ENCODE data around the gene SORCS2.

The SORCS2 gene

DNA sequence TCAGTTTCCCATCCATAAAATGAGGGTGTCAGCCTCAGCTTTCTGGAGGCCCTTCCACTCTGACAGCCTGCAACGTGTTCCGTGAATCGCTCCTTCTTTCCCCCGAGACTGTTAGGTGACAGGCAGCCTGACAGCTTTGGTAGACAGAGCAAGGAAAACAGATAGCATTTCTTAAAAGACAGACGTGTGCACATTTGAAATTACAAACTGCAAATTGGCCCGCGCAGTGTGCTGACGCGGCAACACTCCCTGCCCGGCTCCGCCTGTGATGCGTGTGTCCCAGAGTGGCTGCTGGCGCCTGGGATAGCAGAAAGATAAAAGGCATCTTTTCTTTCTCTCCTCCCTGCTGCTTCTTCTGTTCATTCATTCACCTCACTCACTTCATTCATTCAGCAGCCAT, 502.0 kb downstream of the SORCS2 start:
- Histone ChIP-seq H3K27me3 (ENCODE audit: low read depth, low read length) (no peaks in the 10 kb centered on the region), H3K4me2 (ENCODE audit: low read length) (no peak overlapping the region), H3K27ac (ENCODE audit: low read length) (no peak overlapping the region), H3K36me3 (replicated peaks; ENCODE audit: low read depth, low read length) (no peaks in the 10 kb centered on the region), H3K4me1 (ENCODE audit: low read length) (no peaks in the 10 kb centered on the region), H3K4me3 (ENCODE audit: low read length) (no peak overlapping the region), H3K9me3 (ENCODE audit: insufficient read depth, low read length) (no peaks in the 10 kb centered on the region), H3K79me2 (ENCODE audit: low read length) (no peaks in the 10 kb centered on the region), H2AFZ (ENCODE audit: low read depth, low read length) (no peak overlapping the region), H4K20me1 (ENCODE audit: insufficient read depth, low read length) (no peaks in the 10 kb centered on the region), H3K9ac (ENCODE audit: low read length) (no peak overlapping the region)
- TF ChIP-seq, protein P1, sequence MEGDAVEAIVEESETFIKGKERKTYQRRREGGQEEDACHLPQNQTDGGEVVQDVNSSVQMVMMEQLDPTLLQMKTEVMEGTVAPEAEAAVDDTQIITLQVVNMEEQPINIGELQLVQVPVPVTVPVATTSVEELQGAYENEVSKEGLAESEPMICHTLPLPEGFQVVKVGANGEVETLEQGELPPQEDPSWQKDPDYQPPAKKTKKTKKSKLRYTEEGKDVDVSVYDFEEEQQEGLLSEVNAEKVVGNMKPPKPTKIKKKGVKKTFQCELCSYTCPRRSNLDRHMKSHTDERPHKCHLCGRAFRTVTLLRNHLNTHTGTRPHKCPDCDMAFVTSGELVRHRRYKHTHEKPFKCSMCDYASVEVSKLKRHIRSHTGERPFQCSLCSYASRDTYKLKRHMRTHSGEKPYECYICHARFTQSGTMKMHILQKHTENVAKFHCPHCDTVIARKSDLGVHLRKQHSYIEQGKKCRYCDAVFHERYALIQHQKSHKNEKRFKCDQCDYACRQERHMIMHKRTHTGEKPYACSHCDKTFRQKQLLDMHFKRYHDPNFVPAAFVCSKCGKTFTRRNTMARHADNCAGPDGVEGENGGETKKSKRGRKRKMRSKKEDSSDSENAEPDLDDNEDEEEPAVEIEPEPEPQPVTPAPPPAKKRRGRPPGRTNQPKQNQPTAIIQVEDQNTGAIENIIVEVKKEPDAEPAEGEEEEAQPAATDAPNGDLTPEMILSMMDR (IDR thresholded peaks at IDR 0.05; ENCODE audit: low read depth, low read length) = no peak
- no peak for TF ChIP-seq EZH2phosphoT487 (IDR thresholded peaks at IDR 0.05; ENCODE audit: low read depth)

DNA sequence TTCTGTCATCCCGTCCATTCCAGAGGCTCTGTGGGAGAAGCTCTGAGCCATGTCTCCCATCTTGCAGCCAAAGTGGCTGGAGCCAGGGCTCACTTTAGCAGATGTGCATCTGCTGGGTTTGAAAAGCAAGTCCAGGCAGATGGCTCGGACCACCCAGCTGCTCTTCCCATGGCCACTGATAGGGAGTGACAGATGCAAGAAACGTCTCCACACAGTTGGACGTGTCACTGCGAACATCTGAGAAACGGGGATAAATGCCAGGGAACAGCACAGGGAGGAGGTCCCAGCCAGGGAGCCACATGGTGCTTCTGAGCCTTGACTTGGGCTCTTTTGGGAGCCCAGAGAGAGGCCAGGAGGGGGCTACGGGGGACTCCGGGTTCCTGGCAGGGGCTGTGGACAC, 505.0 kb downstream of the SORCS2 start:
- H3K27me3 ChIP-seq (ENCODE audit: low read depth, low read length) = no peaks in the 10 kb centered on the region
- no peak overlapping the region for H2AFZ ChIP-seq (ENCODE audit: low read depth, low read length)
- no peaks in the 10 kb centered on the region for H3K9me3 ChIP-seq (ENCODE audit: insufficient read depth, low read length)
- no peaks in the 10 kb centered on the region for H3K36me3 ChIP-seq (replicated peaks; ENCODE audit: low read depth, low read length)
- no peak overlapping the region for H3K27ac ChIP-seq (ENCODE audit: low read length)
- no peak for TF ChIP-seq EZH2phosphoT487 (IDR thresholded peaks at IDR 0.05; ENCODE audit: low read depth)
- TF ChIP-seq, protein P1 (IDR thresholded peaks at IDR 0.05; ENCODE audit: low read depth, low read length) = no peak
- no peak overlapping the region for H3K9ac ChIP-seq (ENCODE audit: low read length)
- no peak overlapping the region for H3K4me3 ChIP-seq (ENCODE audit: low read length)
- no peak overlapping the region for H3K4me2 ChIP-seq (ENCODE audit: low read length)
- H4K20me1 ChIP-seq (ENCODE audit: insufficient read depth, low read length) = no peaks in the 10 kb centered on the region
- H3K4me1 ChIP-seq (ENCODE audit: low read length) = no peaks in the 10 kb centered on the region
- no peaks in the 10 kb centered on the region for H3K79me2 ChIP-seq (ENCODE audit: low read length)

- Histone ChIP-seq H3K4me1 (ENCODE audit: low read length) (no peaks in the 10 kb centered on the region), H3K27ac (ENCODE audit: low read length) (no peak overlapping the region), H3K27me3 (ENCODE audit: low read depth, low read length) (no peaks in the 10 kb centered on the region), H3K36me3 (replicated peaks; ENCODE audit: low read depth, low read length) (no peaks in the 10 kb centered on the region), H3K4me2 (ENCODE audit: low read length) (no peak overlapping the region), H4K20me1 (ENCODE audit: insufficient read depth, low read length) (no peaks in the 10 kb centered on the region), H3K4me3 (ENCODE audit: low read length) (no peak overlapping the region), H3K9ac (ENCODE audit: low read length) (no peak overlapping the region), H2AFZ (ENCODE audit: low read depth, low read length) (no peak overlapping the region), H3K9me3 (ENCODE audit: insufficient read depth, low read length) (no peaks in the 10 kb centered on the region), H3K79me2 (ENCODE audit: low read length) (no peaks in the 10 kb centered on the region)
- TF ChIP-seq, protein P1 (IDR thresholded peaks at IDR 0.05; ENCODE audit: low read depth, low read length) = no peak
- no peak for TF ChIP-seq EZH2phosphoT487 (IDR thresholded peaks at IDR 0.05; ENCODE audit: low read depth)
Measured at GRCh38 chr4:7697821-7698220, 505.5 kb downstream of the SORCS2 start.

DNA sequence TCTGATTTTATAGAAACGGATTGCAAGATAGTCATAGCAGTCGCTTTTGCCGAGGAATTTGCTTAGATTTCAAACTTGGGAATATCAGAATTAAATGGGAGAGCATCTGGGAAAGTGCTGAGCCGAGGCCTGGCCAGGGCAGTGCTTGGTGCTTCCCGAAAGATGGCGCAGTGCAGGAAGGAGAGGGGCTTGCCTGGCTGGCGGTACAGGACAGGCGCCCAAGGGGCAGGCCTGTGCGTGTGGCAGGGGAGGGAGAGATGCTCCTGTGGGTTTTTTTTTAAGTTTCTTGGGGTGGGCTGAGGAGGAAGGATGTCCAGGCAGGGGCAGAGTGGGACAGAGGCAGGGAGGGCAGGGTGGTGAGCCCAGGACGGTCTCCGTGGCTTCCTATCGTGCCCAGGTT, 506.2 kb downstream of the SORCS2 start:
- Histone ChIP-seq H3K4me2 (ENCODE audit: low read length) (no peak overlapping the region), H3K36me3 (replicated peaks; ENCODE audit: low read depth, low read length) (no peaks in the 10 kb centered on the region), H4K20me1 (ENCODE audit: insufficient read depth, low read length) (no peaks in the 10 kb centered on the region), H3K27me3 (ENCODE audit: low read depth, low read length) (no peaks in the 10 kb centered on the region), H3K9ac (ENCODE audit: low read length) (no peak overlapping the region), H3K79me2 (ENCODE audit: low read length) (no peaks in the 10 kb centered on the region), H3K27ac (ENCODE audit: low read length) (no peak overlapping the region), H3K9me3 (ENCODE audit: insufficient read depth, low read length) (no peaks in the 10 kb centered on the region), H3K4me3 (ENCODE audit: low read length) (no peak overlapping the region), H2AFZ (ENCODE audit: low read depth, low read length) (no peak overlapping the region), H3K4me1 (ENCODE audit: low read length) (no peaks in the 10 kb centered on the region)
- TF ChIP-seq EZH2phosphoT487 (IDR thresholded peaks at IDR 0.05; ENCODE audit: low read depth) = no peak
- TF ChIP-seq, protein P1 (IDR thresholded peaks at IDR 0.05; ENCODE audit: low read depth, low read length) = no peak
